ENCODE results near the gene PDE1A.

The PDE1A gene

GRCh38 chr2:182358601-182359000, 68.2 kb downstream of the PDE1A start:
- DNase-seq: no peak
- no peaks in the 10 kb centered on the region for H3K9me3 Mint-ChIP-seq
- H3K4me3 Mint-ChIP-seq: no peak overlapping the region
- no peaks in the 10 kb centered on the region for H3K4me1 Mint-ChIP-seq
- no peaks in the 10 kb centered on the region for H3K27me3 Mint-ChIP-seq
- H3K36me3 Mint-ChIP-seq: no peaks in the 10 kb centered on the region
- CTCF ChIA-PET: no interaction called here
- H3K27ac Mint-ChIP-seq: no peak overlapping the region

DNA sequence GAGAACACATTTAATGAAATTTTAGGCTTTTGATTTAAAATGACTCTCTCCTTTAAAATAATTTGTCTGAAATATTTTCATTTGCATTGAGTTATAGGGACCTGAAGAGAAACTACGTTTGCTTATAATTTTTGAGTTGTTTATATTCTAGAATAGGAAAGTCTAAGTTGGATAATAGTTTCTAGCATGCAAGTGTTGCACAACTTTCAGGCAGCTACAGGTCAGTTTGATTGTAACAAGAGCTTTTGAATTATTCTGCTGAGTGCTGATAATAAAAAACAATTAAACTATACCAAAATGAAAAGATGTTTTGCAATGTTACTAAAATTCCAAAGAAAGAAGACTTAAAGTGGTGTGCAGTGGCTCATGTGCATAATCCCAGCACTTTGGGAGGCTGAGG, 71.0 kb downstream of the PDE1A start:
- DNase-seq: no peak
- Mint-ChIP-seq H3K36me3 (no peaks in the 10 kb centered on the region), H3K27ac (no peak overlapping the region), H3K9me3 (no peaks in the 10 kb centered on the region), H3K27me3 (no peaks in the 10 kb centered on the region), H3K4me1 (no peaks in the 10 kb centered on the region), H3K4me3 (no peak overlapping the region)
- CTCF ChIA-PET: no interaction called here

- no peaks in the 10 kb centered on the region for H3K27me3 Mint-ChIP-seq
- H3K9me3 Mint-ChIP-seq: no peaks in the 10 kb centered on the region
- CTCF ChIA-PET: no interaction called here
- DNase-seq: no peak
- no peaks in the 10 kb centered on the region for H3K36me3 Mint-ChIP-seq
- H3K4me1 Mint-ChIP-seq: no peaks in the 10 kb centered on the region
- no peak overlapping the region for H3K4me3 Mint-ChIP-seq
- H3K27ac Mint-ChIP-seq: no peak overlapping the region
Observed at GRCh38 chr2:182351427-182351826, 75.4 kb downstream of the PDE1A start.

GRCh38 chr2:182349268-182349667, 77.6 kb downstream of the PDE1A start:
- H3K36me3 Mint-ChIP-seq: no peaks in the 10 kb centered on the region
- H3K4me1 Mint-ChIP-seq: no peaks in the 10 kb centered on the region
- CTCF ChIA-PET: no interaction called here
- no peaks in the 10 kb centered on the region for H3K9me3 Mint-ChIP-seq
- DNase-seq: no peak
- H3K4me3 Mint-ChIP-seq: no peak overlapping the region
- H3K27me3 Mint-ChIP-seq: no peaks in the 10 kb centered on the region
- no peak overlapping the region for H3K27ac Mint-ChIP-seq

- Mint-ChIP-seq H3K4me3 (no peak overlapping the region), H3K4me1 (no peaks in the 10 kb centered on the region), H3K27me3 (no peaks in the 10 kb centered on the region), H3K27ac (no peak overlapping the region), H3K9me3 (no peaks in the 10 kb centered on the region), H3K36me3 (no peaks in the 10 kb centered on the region)
- CTCF ChIA-PET: no interaction called here
- no peak for DNase-seq
Observed at GRCh38 chr2:182345384-182345783, 81.5 kb downstream of the PDE1A start.

DNA sequence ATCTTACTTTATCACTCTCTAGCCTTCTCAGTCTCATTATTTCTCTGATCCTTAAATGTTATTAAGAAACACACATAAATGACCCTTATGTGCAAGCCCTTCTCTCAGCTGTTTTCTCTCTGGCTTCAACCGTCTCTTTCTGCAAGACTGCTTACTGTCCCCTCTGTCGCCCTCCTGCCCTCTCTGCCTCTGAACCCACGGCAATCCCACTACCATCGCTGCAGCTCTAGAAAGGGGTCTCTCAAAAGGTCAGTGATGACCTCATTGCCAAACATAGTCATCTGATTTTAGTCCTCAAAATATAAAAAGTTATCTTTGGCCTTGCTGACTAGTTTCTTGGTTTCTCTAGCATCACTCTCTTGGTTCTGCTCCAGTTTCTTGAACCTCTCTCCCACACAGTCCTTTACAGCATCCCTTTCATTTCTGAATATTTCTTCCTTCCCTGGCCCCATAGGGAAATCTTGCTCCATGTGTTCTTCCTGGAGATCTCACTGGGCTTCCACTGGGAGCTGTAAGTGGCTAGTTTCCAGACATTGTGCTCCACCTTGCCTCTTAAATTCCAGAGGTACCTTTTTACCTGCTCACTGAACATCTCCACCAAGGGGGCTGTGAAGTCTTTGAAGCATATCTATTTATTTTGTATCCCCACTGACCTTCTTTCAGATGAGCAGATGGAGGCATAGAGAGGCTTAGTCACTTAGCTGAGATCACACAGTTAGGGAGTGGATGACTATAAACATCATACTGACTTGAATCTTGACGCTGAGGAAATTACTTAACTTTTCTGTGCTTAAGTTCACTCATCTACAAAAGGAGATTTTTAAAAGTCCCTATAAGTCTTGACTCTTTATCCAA, 96.2 kb downstream of the PDE1A start:
- Mint-ChIP-seq H3K27me3 (no peaks in the 10 kb centered on the region), H3K36me3 (no peaks in the 10 kb centered on the region), H3K9me3 (peaks cover 11% of the 10 kb centered on the region), H3K4me3 (no peak overlapping the region), H3K4me1 (no peaks in the 10 kb centered on the region), H3K27ac (no peak overlapping the region)
- CTCF ChIA-PET: no interaction called here
- no peak for DNase-seq

- no peak for DNase-seq
- CTCF ChIA-PET: no interaction called here
- Mint-ChIP-seq H3K27me3 (no peaks in the 10 kb centered on the region), H3K4me3 (no peak overlapping the region), H3K27ac (no peak overlapping the region), H3K9me3 (no peaks in the 10 kb centered on the region), H3K36me3 (no peaks in the 10 kb centered on the region), H3K4me1 (no peaks in the 10 kb centered on the region)
Observed at GRCh38 chr2:182324665-182325064, 102.2 kb downstream of the PDE1A start.

GRCh38 chr2:182321096-182321495, 105.7 kb downstream of the PDE1A start:
- H3K9me3 Mint-ChIP-seq: no peaks in the 10 kb centered on the region
- H3K27me3 Mint-ChIP-seq: no peaks in the 10 kb centered on the region
- CTCF ChIA-PET: no interaction called here
- H3K27ac Mint-ChIP-seq: no peak overlapping the region
- DNase-seq: no peak
- H3K4me1 Mint-ChIP-seq: no peaks in the 10 kb centered on the region
- no peaks in the 10 kb centered on the region for H3K36me3 Mint-ChIP-seq
- no peak overlapping the region for H3K4me3 Mint-ChIP-seq

DNA sequence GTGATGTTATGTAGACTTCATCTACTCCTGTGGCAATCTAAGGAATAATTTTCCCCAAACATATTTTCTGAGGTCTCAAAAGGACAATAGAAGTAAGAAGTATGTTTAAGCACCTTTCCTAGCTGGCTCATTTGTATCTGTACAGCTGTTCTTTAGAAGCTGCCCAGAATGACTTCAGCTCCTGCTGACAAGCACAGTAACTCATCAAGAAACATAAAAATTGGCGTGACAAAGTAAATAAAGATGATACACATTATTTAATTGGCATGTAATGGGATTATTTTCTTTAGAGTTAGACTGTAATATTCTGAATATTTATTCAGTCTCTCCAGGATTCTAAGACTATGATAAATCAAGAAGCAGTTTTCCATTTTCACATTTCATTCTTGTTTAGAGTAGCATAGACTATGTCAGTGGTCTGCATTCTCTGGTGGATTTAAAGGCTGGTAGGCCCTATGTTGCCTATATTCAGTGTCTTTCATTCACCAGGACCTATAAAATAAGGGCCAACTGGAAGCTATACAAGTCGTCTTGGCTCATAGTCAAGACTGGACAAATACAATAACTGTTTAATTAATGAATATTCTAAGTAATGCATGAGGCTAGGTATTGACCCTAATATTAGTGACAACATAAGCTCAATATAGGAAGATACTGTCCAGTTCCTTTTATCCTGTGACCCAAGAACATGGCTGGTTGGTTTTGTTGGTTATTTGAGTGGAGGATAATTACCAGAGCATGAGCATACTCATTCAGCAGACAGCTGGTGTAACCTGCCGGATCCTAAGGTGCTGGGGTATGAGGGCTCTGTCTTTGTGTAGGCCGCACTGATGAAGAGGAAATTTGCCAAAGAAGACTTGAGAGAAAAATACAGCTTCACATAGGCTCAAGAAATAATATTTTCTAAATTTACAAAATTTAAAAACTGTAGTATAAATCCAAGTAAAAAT, 107.0 kb downstream of the PDE1A start:
- CTCF ChIA-PET: no interaction called here

DNA sequence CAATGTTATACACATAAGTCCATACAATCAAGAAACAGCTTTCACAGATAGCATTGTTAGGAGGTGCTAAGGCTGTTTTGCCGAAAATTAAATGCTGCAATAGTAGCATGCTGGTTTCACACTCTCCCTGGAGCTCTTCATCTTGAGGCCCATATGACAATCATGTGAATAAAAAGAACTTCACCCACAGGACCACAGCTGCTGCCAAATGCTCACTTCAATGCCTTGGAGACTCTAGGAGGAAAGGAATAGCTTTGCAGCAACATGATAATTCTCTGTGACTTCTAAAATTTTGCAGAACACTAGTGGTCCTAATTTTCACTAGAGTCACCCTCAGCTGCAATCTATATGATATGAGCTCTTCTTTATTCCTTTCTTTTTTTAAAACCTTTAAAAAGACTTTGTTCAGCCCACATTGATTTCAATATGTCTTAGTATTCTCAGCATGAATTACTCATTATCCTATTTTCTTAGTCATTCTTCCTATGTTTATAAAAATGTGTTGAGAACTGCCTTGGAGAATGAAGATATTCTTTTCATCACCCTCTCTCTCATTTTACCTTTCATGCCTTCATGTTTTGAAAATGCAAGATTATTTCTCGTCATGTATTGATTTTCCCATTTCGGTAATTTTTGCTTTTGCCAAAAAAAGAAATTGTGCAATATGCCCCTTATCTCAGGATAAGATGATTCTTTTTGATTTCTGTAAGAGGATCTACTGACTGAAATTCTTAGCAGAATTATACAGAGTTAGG, 108.2 kb downstream of the PDE1A start:
- Mint-ChIP-seq H3K4me3 (no peak overlapping the region), H3K4me1 (no peaks in the 10 kb centered on the region), H3K36me3 (no peaks in the 10 kb centered on the region), H3K27ac (no peak overlapping the region), H3K9me3 (no peaks in the 10 kb centered on the region), H3K27me3 (no peaks in the 10 kb centered on the region)
- DNase-seq: no peak
- CTCF ChIA-PET: interaction anchor here (0.6 kb wide), 1 partner anchor 10 kb away, joined by 4 read pairs; no protein-coding TSS in a partner anchor

More for the DNA sequence above, 107.0 kb downstream of the PDE1A start:
- Mint-ChIP-seq H3K4me3 (no peak overlapping the region), H3K9me3 (no peaks in the 10 kb centered on the region), H3K27me3 (no peaks in the 10 kb centered on the region), H3K4me1 (no peaks in the 10 kb centered on the region), H3K27ac (no peak overlapping the region), H3K36me3 (no peaks in the 10 kb centered on the region)
- no peak for DNase-seq

GRCh38 chr2:182316950-182317349, 109.9 kb downstream of the PDE1A start:
- CTCF ChIA-PET: no interaction called here
- no peak for DNase-seq
- Mint-ChIP-seq H3K9me3 (no peaks in the 10 kb centered on the region), H3K36me3 (no peaks in the 10 kb centered on the region), H3K4me1 (no peaks in the 10 kb centered on the region), H3K27ac (no peak overlapping the region), H3K27me3 (no peaks in the 10 kb centered on the region), H3K4me3 (no peak overlapping the region)

GRCh38 chr2:182302972-182303371, 123.9 kb downstream of the PDE1A start:
- CTCF ChIA-PET: no interaction called here
- Mint-ChIP-seq H3K4me3 (no peak overlapping the region), H3K27me3 (no peaks in the 10 kb centered on the region), H3K9me3 (no peaks in the 10 kb centered on the region), H3K27ac (no peak overlapping the region), H3K4me1 (no peaks in the 10 kb centered on the region), H3K36me3 (no peaks in the 10 kb centered on the region)
- DNase-seq: no peak

DNA sequence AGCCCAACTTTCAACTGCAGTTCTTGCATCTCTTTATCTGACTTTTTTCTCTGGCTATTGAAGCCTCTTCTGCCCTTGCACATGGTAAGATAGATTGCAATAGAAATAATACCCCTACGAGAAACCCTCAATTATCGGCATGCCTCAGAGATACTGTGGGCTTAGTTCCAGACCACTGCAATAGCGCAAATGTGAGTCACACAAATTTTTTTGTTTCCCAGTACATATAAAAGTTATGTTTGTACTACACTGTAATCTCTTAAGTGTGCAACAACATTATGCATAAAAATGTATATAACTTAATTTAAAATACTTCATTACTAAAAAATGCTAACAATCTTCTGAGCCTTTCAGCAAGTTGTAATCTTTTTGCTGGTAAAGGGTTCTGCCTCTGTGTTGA, 124.7 kb downstream of the PDE1A start:
- Mint-ChIP-seq H3K36me3 (no peaks in the 10 kb centered on the region), H3K4me1 (no peaks in the 10 kb centered on the region), H3K27me3 (no peaks in the 10 kb centered on the region), H3K9me3 (no peaks in the 10 kb centered on the region), H3K4me3 (no peak overlapping the region), H3K27ac (no peak overlapping the region)
- DNase-seq: no peak
- CTCF ChIA-PET: no interaction called here

DNA sequence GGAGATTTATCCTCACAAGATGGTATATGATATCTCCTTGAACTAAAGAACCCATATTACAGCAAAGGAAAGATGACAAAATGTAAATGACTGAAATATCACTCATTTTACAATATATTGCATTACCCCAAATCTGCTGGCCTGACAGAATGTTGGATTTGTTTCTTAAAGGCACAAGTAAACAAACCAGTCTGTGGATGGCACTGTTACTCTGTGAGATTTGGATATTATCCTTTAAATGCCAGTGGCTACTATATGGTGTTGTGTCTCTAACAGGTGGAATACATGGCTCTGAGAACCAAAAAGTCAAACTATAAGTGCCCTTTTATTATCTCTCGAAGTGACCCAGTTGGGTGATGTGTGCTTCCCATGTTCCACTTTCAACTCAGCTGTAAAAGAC, 125.7 kb downstream of the PDE1A start:
- no peaks in the 10 kb centered on the region for H3K27me3 Mint-ChIP-seq
- no peaks in the 10 kb centered on the region for H3K36me3 Mint-ChIP-seq
- H3K4me3 Mint-ChIP-seq: no peak overlapping the region
- H3K27ac Mint-ChIP-seq: no peak overlapping the region
- H3K4me1 Mint-ChIP-seq: no peaks in the 10 kb centered on the region
- DNase-seq: no peak
- H3K9me3 Mint-ChIP-seq: no peaks in the 10 kb centered on the region
- CTCF ChIA-PET: no interaction called here

Data from activated naive CD4-positive, alpha-beta T cell treated with anti-CD3 and anti-CD28 coated beads, Interleukin-2, amount 10 ng/mL, durations not matched to agents 7 days and 5 days (primary cell).